Measurements from ENCODE around the gene GRM4.

DNA sequence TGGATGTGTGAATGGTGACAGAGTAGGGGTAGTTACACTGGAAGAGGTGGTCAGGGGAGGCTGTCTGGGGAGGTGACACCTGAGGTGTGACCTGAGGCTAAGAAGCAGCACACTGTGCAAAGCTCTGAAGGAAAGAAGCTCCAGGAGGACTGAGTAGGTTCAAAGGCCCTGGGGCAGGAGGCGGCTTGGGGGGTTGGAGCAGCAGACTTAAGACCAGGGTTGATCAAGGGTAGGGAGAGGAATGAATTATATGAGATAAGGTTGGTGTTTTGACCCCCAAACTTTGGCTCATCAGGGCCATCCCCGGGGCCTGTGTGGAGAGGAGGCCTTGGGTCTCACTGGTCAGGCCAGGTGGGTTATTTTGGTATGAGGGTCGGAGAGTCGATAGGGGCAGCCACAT, 166.1 kb downstream of the GRM4 start:
- TF ChIP-seq, protein P1, sequence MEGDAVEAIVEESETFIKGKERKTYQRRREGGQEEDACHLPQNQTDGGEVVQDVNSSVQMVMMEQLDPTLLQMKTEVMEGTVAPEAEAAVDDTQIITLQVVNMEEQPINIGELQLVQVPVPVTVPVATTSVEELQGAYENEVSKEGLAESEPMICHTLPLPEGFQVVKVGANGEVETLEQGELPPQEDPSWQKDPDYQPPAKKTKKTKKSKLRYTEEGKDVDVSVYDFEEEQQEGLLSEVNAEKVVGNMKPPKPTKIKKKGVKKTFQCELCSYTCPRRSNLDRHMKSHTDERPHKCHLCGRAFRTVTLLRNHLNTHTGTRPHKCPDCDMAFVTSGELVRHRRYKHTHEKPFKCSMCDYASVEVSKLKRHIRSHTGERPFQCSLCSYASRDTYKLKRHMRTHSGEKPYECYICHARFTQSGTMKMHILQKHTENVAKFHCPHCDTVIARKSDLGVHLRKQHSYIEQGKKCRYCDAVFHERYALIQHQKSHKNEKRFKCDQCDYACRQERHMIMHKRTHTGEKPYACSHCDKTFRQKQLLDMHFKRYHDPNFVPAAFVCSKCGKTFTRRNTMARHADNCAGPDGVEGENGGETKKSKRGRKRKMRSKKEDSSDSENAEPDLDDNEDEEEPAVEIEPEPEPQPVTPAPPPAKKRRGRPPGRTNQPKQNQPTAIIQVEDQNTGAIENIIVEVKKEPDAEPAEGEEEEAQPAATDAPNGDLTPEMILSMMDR (IDR thresholded peaks at IDR 0.05): no peak
- no peak for TF ChIP-seq POLR2A (IDR thresholded peaks at IDR 0.05)

Data from right lobe of liver (tissue), 4 donors.